Cardiac septum (tissue), 1 donor: ENCODE measurements around the gene NSUN5. TPM values are rescaled to one million over a fixed set of nuclear protein-coding genes. Genes with fewer than 3 reads are reported as not detected.
A peak's percentile ranks its signal among the peaks of the same experiment; 100 is the strongest.

Experiments
- DNase-seq: peaks from one replicate; pipeline ENCODE4 v3.0.0-alpha.2; 2020; ENCODE audit warnings: low spot score
- intact Hi-C: fragments of 100-400 bp; cut with DNase I; formaldehyde crosslinking; loops from one replicate; pipeline ENCODE4 v1.14.0; 2022
- long read RNA-seq: library from polyadenylated mRNA; unstranded; transcript quantifications from one replicate; pipeline ENCODE4 v2.0.0, GENCODE V29; 2021
- total RNA-seq: library from RNA; stranded (reverse); fragmentation: NEBNext Ultra II Directional; extraction: Animal tissue kit (Norgen Biotek cat#: 25700); gene quantifications from one replicate; pipeline ENCODE4 v1.2.1, GENCODE V29; 2021
- donor health status: DM: no; HTN: no; CAD: no.

NSUN5 gene
- total RNA-seq = 15.5 TPM
- long read RNA-seq, transcript NSUN5-204 (10 exons, 1,663 nt) = major isoform, 26 of 39 reads
- long read RNA-seq, partial matches to known transcripts = 7 of 39 reads
- long read RNA-seq, other reads (novel, unspliced or antisense) = 5 of 39 reads

- intact Hi-C loops = no loop called here
- peak; percentile 93 for DNase-seq
These were observed at the start of gene NSUN5 for GRCh38 chr7:73308665-73309214. NSUN5 (minus strand) TSS chr7:73308826; CDS start chr7:73308790, 36 bp downstream.

GRCh38 chr7:73356159-73356558, 47.5 kb upstream of the NSUN5 start:
- DNase-seq = no peak
- intact Hi-C loops = no loop called here

DNA sequence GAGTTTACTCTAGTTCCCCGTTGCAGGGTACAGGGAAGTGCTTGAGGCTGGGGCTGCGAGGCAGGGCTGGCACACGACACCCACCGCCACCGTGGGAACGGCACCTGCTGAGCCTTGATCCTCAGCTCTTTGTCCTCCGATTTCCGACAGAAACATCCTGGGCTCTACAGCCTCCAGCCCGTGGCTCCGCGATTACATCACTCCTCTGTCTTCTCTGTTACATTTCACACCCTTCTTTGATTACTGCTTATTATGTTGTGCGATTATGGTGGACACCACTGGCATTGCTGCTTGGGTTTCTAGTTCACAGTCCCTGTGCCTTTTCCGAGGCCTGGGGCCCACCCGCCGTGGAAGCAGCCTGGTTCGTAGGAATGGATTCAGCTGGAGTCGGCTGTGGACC, 46.2 kb upstream of the NSUN5 start:
- DNase-seq = no peak
- intact Hi-C loops = no loop called here

GRCh38 chr7:73354196-73354595, 45.6 kb upstream of the NSUN5 start:
- intact Hi-C loops = no loop called here
- DNase-seq = no peak

DNA sequence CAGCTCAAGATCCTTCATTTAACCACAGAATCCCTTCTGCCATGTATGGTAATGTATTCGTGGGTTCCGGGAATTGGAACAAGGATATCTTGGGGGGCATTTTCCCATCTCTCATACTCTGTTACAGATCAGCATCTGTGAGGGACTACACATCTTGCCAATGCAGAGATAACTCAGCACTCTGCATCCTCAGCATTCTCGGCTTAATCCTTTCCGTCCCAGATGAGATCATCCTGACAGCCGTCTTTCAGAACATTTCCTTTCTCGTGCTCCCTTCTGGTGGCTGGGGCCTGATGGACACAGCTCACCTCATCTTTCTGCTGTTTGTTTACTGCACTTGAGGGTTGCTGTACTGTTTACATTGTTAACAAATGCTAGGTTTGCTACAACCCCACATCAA, 44.6 kb upstream of the NSUN5 start:
- no peak for DNase-seq
- intact Hi-C loops = no loop called here

DNA sequence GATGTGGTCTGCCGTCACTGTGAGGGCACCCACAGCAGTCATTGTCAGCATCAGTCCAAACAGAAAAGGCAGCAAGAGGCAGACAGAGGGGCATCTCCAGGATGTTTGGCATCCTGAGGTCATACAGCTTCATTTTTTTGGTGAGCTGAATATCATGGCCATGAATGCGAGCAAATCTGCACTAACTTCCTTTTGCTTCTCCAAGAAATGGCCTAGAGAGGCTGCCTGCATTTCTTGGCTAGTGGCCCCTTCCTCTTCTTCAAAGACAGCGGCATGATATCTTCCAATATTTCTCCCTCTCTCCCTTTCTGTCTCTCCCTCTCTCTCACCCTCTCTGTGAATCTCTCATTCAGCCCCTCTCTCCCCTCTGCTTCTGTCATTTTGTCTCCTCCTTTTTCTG, 44.2 kb upstream of the NSUN5 start:
- intact Hi-C loops = no loop called here
- no peak for DNase-seq

GRCh38 chr7:73351447-73352167, 43.0 kb upstream of the NSUN5 start:
- intact Hi-C loops = no loop called here
- DNase-seq = no peak

DNA sequence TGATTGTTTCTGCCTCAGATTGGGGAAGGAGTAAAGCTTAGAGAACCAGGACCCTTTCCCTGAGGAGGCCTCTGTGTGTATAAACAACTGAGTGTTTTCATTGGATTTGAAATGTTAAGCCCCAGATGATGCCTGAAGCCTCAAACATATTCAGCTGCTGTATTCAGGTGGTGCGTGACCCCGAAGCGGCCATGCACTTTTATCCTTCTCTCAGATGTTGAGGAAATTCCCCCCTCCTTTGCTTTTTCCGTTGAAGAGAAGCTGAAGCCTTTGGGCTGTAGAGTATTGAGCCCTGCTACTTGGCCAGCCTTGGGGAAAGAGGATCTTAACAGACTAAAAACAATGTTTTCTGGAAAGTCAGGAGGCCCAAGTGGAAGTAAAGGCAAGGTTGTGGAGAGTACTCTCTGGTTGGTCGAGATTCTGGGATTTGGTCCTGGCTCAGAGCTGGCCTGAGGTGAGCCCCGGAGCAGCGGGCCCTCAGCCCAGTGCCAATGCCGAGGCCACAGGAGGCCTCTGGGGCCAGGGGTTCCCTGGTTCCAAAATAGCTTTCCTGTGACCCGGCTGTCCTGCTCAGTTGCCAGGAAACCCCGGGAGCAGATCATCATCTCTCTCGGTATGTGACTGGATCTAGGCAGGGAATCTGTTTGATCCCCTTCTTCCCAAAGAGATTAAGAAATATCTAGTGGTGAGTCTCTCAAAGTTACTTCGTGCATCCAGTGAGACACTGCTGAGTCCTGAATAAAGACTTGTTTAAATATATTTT, 41.9 kb upstream of the NSUN5 start:
- intact Hi-C loops = no loop called here
- DNase-seq = no peak

DNA sequence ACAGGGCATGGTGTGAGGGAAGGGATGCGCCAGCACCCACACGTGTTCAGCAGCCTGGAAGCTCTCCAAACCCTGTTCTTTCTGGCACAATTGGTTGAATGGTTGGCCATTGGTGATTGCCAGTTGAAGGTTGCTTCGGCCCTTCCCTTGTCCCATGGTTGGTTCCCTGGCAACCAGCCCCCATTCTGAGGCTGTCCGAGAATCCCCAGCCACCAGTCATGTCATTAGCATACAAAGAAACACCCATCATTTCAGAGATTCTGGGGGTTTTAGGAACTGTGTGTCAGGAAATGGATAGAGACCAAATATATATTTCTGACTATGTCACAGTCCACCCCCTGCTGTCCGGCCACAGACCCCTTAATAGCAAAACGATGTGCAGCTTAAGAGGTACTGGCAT, 41.1 kb upstream of the NSUN5 start:
- intact Hi-C loops = no loop called here
- no peak for DNase-seq

DNA sequence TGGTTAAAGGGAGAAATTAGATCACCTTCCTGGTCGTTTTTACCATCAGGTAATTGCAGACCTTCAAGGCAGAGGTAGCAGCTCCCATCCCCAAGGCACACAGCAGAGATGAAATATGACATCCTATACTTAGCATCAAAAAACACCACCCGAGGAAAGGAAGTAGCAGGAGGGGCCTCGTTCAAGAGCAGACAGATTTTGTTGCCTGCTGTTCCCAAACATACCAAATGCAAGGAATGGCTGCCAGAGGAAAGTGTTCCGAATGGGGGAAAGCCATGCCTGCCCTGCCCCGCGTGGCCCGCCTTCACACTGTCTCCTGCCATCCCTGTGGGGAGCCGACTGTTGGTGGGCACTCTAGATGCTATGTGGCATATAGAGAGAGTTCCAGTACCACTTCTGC, 37.3 kb upstream of the NSUN5 start:
- no peak for DNase-seq
- intact Hi-C loops = no loop called here

DNA sequence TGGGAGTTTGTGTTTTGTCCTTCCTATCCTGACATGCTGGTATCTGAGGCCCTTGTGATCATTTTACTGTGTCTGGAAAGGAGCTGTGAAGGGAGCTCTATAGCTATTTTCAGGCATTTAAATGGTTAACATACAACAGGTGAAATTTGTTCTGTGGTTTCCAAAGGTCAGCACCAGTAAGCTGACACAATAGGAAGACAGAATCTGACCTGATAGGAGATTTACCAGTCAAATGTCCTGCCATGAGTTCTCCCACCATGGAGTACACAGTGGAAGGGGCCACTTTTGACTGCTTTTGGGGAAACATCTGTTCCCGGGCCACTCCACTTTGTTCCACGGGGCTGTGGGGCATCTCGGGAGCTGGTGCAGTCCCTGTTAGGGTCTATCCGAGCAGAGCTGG, 36.9 kb upstream of the NSUN5 start:
- no peak for DNase-seq
- intact Hi-C loops = no loop called here

GRCh38 chr7:73343671-73344380, 35.2 kb upstream of the NSUN5 start:
- no peak for DNase-seq
- intact Hi-C loops = loop anchor here (5.0 kb wide), 1 partner anchor 108 kb away; no protein-coding TSS in a partner anchor

- DNase-seq = no peak
These were observed 34.0 kb upstream of the NSUN5 start for GRCh38 chr7:73342645-73343044.

GRCh38 chr7:73341877-73342276, 33.3 kb upstream of the NSUN5 start:
- intact Hi-C loops = loop anchor here (5.0 kb wide), 1 partner anchor 110 kb away; no protein-coding TSS in a partner anchor

More at GRCh38 chr7:73342645-73343044, 34.0 kb upstream of the NSUN5 start:
- intact Hi-C loops = loop anchor here (5.0 kb wide), 1 partner anchor 110 kb away; no protein-coding TSS in a partner anchor

GRCh38 chr7:73340514-73340913, 31.9 kb upstream of the NSUN5 start:
- DNase-seq = no peak
- intact Hi-C loops = loop anchor here (5.0 kb wide), 1 partner anchor 112 kb away; no protein-coding TSS in a partner anchor

More at GRCh38 chr7:73341877-73342276, 33.3 kb upstream of the NSUN5 start:
- DNase-seq = no peak

- intact Hi-C loops = no loop called here
- DNase-seq = no peak
These were observed 29.7 kb upstream of the NSUN5 start for GRCh38 chr7:73338321-73338720.

DNA sequence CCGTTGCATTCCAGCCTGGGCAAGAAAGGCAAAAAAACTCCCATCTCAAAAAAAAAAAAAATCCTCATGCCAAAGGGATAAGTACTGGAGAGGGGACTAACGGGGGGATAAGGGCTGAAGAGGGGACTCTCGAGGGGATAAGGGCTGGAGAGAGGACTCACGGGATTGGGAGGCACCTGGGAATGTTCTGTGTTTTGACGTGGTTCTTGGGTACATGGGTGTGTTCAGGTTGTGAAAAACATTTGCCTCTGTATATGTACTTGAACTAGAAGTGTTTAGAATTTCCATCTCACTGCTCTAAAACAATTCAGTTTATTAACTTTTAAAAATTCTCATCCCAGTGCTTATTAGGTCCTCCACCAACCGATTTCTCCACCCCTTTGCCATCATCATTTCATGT, 23.8 kb upstream of the NSUN5 start:
- no peak for DNase-seq
- intact Hi-C loops = no loop called here

GRCh38 chr7:73330772-73331171, 22.1 kb upstream of the NSUN5 start:
- no peak for DNase-seq
- intact Hi-C loops = no loop called here

DNA sequence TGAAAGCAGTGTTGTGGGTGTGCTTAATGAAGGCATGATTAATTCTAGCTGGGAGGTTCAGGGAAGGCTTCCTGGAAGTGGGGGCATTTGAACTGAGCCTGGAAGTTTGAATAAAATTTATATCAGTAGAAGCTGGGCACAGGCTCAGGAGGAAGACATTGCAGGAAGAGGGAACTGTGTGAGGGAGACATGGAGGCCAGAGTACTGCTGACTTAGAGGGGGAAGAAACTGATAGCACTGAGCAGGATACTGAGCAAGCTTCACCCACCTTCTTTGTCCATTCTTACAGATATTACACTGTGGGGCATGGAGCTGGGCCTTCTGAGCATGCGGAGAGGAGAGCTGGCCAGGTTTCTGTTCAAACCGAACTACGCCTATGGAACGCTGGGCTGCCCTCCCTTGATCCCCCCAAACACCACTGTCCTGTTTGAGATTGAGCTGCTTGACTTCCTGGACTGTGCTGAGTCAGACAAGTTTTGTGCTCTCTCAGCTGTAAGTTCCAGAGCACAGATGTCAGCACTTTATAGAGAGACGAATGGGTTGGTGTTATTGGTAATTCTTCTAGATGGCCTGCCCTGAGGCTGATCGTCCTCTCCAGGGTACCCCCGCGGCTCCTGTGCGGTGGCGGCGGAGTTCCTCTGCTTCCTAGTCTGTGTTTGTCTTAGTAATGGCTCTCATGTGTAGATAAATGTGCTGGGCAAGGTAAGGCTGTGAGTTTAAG, 21.4 kb upstream of the NSUN5 start:
- intact Hi-C loops = no loop called here
- DNase-seq = no peak
